HepG2 (cell line): ENCODE results near the gene NMU. TPM values are rescaled to one million over a fixed set of nuclear protein-coding genes. Genes with fewer than 3 reads are reported as not detected.

Experiments
- ADNP ChIP-seq: sonication (generic); formaldehyde crosslinking; IDR thresholded peaks from 2 replicates; pipeline ENCODE4 v1.4.0; 2020; ENCODE audit warnings: missing genetic modification reagents
- AGO2 ChIP-seq: fragments of 200-400 bp; formaldehyde crosslinking; optimal IDR thresholded peaks from 2 replicates; pipeline ENCODE3; 2017; ENCODE audit warnings: mild to moderate bottlenecking, low read depth, low read length, moderate library complexity
- BORCS8-MEF2B ChIP-seq: sonication (generic); formaldehyde crosslinking; IDR thresholded peaks from 2 replicates; pipeline ENCODE4 v1.8.0; 2022; ENCODE audit warnings: mild to moderate bottlenecking, missing genetic modification reagents
- FOSL2 ChIP-seq: sonication (generic); formaldehyde crosslinking; IDR thresholded peaks from 2 replicates; pipeline ENCODE4 v1.4.0; 2020; ENCODE audit warnings: missing genetic modification reagents
- KAT7 ChIP-seq: IDR thresholded peaks from 2 replicates; pipeline ENCODE4 v1.6.1; 2018; ENCODE audit warnings: borderline replicate concordance, missing compliant biosample characterization
- MATR3 ChIP-seq: sonication (generic); formaldehyde crosslinking; IDR thresholded peaks from 2 replicates; pipeline ENCODE4 v1.4.0; 2020; ENCODE audit warnings: missing genetic modification reagents
- NCOA1 ChIP-seq: sonication (generic); formaldehyde crosslinking; IDR thresholded peaks from 2 replicates; pipeline ENCODE4 v1.9.0; 2021; ENCODE audit warnings: missing genetic modification reagents
- NFE2 ChIP-seq: sonication (generic); formaldehyde crosslinking; IDR thresholded peaks from 2 replicates; pipeline ENCODE4 v1.4.0; 2020; ENCODE audit warnings: missing genetic modification reagents
- PLRG1 ChIP-seq: fragments of 450-650 bp; conservative IDR thresholded peaks from 2 replicates; pipeline ENCODE4 v1.6.1; 2016
- POLR2A ChIP-seq, 2 experiments: IDR thresholded peaks; 2 replicates each; pipeline ENCODE4 v1.6.1; 2011; ENCODE audit warnings: low read depth in 2 of 2, low read length in 2 of 2, mild to moderate bottlenecking in 1 of 2, moderate library complexity in 1 of 2; ENCODE audit not compliant: insufficient read depth in 1 of 2
- SALL1 ChIP-seq: sonication (generic); formaldehyde crosslinking; IDR thresholded peaks from 2 replicates; pipeline ENCODE4 v1.8.0; 2022; ENCODE audit warnings: mild to moderate bottlenecking, missing genetic modification reagents
- STAG1 ChIP-seq: sonication (generic); formaldehyde crosslinking; IDR thresholded peaks from 2 replicates; pipeline ENCODE4 v1.4.0; 2020; ENCODE audit warnings: missing genetic modification reagents
- SUZ12 ChIP-seq: fragments of 150-350 bp; IDR thresholded peaks from 2 replicates; pipeline ENCODE4 v1.6.1; 2014; ENCODE audit warnings: low read depth, low read length
- TP53 ChIP-seq: sonication (generic); formaldehyde crosslinking; conservative IDR thresholded peaks from 2 replicates; pipeline ENCODE4 v1.4.0; 2020; ENCODE audit warnings: missing genetic modification reagents
- ZFYVE20 ChIP-seq: sonication (generic); formaldehyde crosslinking; IDR thresholded peaks from 2 replicates; pipeline ENCODE4 v1.8.0; 2023; ENCODE audit warnings: low read depth, mild to moderate bottlenecking, moderate library complexity, missing genetic modification reagents, borderline replicate concordance
- ZNF292 ChIP-seq: sonication (generic); formaldehyde crosslinking; IDR thresholded peaks from 2 replicates; pipeline ENCODE4 v1.8.1; 2022; ENCODE audit warnings: mild to moderate bottlenecking, low read depth, missing genetic modification reagents, borderline replicate concordance
- ZNF746 ChIP-seq: sonication (generic); formaldehyde crosslinking; IDR thresholded peaks from 2 replicates; pipeline ENCODE4 v1.8.0; 2022; ENCODE audit warnings: mild to moderate bottlenecking, missing genetic modification reagents
- ZNF850 ChIP-seq: sonication (generic); formaldehyde crosslinking; conservative IDR thresholded peaks from 2 replicates; pipeline ENCODE4 v1.9.0; 2021; ENCODE audit warnings: mild to moderate bottlenecking, missing genetic modification reagents
- polyA plus RNA-seq, 8 experiments: library from polyadenylated mRNA; depleted of rRNA in 3 of 8; stranded (reverse) in 7 of 8; unstranded in 1 of 8; fragments of >200 nt; fragmentation: Illumina TruSeq in 4 of 8; extraction: Trizol in 4 of 8; gene quantifications; 2 replicates each; pipeline versions ENCODE4 v1.2.1 to v1.2.3, GENCODE V29; 2011 to 2016; ENCODE audit warnings: low read depth in 4 of 8, missing spikeins in 1 of 8, mixed read lengths in 1 of 8; ENCODE audit not compliant: insufficient read depth in 1 of 8
- total RNA-seq, 5 experiments: library from RNA; depleted of rRNA; stranded (reverse); fragments of >200 nt; fragmentation: Illumina TruSeq; extraction: Trizol; gene quantifications; 2 replicates each; pipeline ENCODE4 v1.2.3, GENCODE V29; 2016; ENCODE audit warnings: low read depth in 1 of 5
- TF ChIP-seq, protein P1 (sequence below): sonication (generic); formaldehyde crosslinking; IDR thresholded peaks from 2 replicates; pipeline ENCODE4 v1.5.0; 2020; ENCODE audit warnings: mild to moderate bottlenecking, missing genetic modification reagents, borderline replicate concordance
- TF ChIP-seq, protein P2 (sequence below): sonication (generic); formaldehyde crosslinking; IDR thresholded peaks from 2 replicates; pipeline ENCODE4 v1.4.0; 2020; ENCODE audit warnings: mild to moderate bottlenecking, low read depth, missing genetic modification reagents
- TF ChIP-seq, protein P3 (sequence below): sonication (generic); formaldehyde crosslinking; conservative IDR thresholded peaks from 2 replicates; pipeline ENCODE4 v1.8.1; 2023; ENCODE audit warnings: missing genetic modification reagents

Gene NMU
- total and polyA plus RNA-seq, 2 of the 13 experiments (the other 11 are each of a cell fraction or from before 2014, with no cell fraction given) = not detected

DNA sequence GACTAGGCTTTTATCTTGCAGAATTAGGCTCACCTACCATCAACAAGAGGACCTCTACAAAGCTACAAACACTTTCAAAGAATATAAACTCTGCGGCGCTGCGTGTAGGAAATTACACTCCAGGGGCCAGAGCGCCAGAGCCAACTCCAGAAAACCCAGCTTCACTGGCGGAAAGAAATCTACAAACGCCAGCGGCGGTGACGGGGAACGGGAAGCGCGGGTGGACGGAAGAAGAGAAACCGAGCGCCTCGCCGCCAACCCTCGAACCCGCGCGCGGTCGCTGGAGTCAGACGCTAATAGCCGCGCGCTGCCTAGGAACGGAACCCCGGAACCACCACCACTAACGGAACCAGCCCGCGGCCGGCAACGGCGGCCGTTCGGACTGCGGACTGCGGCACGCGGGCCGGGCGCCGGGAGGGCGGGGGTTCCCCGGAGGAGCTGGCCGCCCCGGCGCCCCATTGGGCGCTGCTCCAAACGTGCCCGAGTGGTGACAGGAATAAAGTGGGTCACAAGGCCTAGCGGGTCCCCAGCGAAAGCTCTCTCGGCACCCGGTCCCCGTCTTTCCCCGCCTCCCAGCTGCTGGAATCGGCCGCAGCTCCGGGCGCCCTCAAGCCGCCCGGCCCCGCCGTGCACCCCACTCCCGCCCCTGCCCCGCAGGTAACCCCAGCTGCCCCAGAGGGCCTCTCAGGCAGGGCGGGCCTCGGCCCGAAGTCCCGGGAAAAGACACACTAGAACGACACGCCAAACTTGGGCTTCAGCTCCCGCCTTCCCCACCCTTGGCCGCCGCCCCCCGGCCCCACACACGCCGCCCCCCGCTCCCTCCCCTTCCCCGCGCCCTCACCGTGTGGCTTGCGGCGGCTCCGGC, 90.2 kb downstream of the NMU start (continued):
- TF ChIP-seq, protein P1, sequence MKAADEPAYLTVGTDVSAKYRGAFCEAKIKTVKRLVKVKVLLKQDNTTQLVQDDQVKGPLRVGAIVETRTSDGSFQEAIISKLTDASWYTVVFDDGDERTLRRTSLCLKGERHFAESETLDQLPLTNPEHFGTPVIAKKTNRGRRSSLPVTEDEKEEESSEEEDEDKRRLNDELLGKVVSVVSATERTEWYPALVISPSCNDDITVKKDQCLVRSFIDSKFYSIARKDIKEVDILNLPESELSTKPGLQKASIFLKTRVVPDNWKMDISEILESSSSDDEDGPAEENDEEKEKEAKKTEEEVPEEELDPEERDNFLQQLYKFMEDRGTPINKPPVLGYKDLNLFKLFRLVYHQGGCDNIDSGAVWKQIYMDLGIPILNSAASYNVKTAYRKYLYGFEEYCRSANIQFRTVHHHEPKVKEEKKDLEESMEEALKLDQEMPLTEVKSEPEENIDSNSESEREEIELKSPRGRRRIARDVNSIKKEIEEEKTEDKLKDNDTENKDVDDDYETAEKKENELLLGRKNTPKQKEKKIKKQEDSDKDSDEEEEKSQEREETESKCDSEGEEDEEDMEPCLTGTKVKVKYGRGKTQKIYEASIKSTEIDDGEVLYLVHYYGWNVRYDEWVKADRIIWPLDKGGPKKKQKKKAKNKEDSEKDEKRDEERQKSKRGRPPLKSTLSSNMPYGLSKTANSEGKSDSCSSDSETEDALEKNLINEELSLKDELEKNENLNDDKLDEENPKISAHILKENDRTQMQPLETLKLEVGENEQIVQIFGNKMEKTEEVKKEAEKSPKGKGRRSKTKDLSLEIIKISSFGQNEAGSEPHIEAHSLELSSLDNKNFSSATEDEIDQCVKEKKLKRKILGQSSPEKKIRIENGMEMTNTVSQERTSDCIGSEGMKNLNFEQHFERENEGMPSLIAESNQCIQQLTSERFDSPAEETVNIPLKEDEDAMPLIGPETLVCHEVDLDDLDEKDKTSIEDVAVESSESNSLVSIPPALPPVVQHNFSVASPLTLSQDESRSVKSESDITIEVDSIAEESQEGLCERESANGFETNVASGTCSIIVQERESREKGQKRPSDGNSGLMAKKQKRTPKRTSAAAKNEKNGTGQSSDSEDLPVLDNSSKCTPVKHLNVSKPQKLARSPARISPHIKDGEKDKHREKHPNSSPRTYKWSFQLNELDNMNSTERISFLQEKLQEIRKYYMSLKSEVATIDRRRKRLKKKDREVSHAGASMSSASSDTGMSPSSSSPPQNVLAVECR (CRISPR knock-in tag) = peak; percentile 81; the same call in 1 of the 2 replicates
- TF ChIP-seq ZNF850 = no peak
- TF ChIP-seq SUZ12 = no peak
- TF ChIP-seq MATR3 (CRISPR knock-in tag) = no peak
- TF ChIP-seq ZNF292 = no peak
- TF ChIP-seq SALL1 (CRISPR knock-in tag) = peak; percentile 79
- no peak for TF ChIP-seq PLRG1
- peak; percentile 9; the same call in 1 of the 2 replicates for TF ChIP-seq FOSL2
- TF ChIP-seq KAT7 = peak; percentile 66; the same call in 1 of the 2 replicates
- TF ChIP-seq, protein P2, sequence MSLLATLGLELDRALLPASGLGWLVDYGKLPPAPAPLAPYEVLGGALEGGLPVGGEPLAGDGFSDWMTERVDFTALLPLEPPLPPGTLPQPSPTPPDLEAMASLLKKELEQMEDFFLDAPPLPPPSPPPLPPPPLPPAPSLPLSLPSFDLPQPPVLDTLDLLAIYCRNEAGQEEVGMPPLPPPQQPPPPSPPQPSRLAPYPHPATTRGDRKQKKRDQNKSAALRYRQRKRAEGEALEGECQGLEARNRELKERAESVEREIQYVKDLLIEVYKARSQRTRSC = no peak
- no peak for TF ChIP-seq STAG1 (CRISPR knock-in tag)
- TF ChIP-seq TP53 (CRISPR knock-in tag) = no peak
- no peak for TF ChIP-seq ZFYVE20 (CRISPR knock-in tag)
- no peak for TF ChIP-seq NCOA1 (CRISPR knock-in tag)
- peak; percentile 34; the same call in 1 of the 2 replicates for TF ChIP-seq BORCS8-MEF2B (CRISPR knock-in tag)
- TF ChIP-seq, protein P3, sequence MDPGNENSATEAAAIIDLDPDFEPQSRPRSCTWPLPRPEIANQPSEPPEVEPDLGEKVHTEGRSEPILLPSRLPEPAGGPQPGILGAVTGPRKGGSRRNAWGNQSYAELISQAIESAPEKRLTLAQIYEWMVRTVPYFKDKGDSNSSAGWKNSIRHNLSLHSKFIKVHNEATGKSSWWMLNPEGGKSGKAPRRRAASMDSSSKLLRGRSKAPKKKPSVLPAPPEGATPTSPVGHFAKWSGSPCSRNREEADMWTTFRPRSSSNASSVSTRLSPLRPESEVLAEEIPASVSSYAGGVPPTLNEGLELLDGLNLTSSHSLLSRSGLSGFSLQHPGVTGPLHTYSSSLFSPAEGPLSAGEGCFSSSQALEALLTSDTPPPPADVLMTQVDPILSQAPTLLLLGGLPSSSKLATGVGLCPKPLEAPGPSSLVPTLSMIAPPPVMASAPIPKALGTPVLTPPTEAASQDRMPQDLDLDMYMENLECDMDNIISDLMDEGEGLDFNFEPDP (CRISPR knock-in tag) = no peak
- TF ChIP-seq ZNF746 (CRISPR knock-in tag) = no peak
- peak; percentile 61 to 76; a peak in 2 of 4 replicates for TF ChIP-seq POLR2A (IDR thresholded peaks at IDR 0.05; ENCODE audit: insufficient read depth in 1 of 2, low read depth in 2 of 2, low read length in 2 of 2)
- no peak for TF ChIP-seq ADNP (CRISPR knock-in tag)
- TF ChIP-seq NFE2 (CRISPR knock-in tag) = no peak
- TF ChIP-seq AGO2 = peak; percentile 86
